Mucosa of rectum (tissue), 2 donors: Measurements from ENCODE around the gene AFAP1L1.

Experiments used
- H3K27ac ChIP-seq, 2 donors: one replicate each; pipeline ENCODE4 v1.7.0; 2013; ENCODE audit warnings: inconsistent platforms in 2 of 2, low read depth in 2 of 2, low read length in 2 of 2
- H3K27me3 ChIP-seq, 2 donors: one replicate each; pipeline ENCODE4 v1.7.0; 2013; ENCODE audit warnings: low read length in 2 of 2; ENCODE audit not compliant: control insufficient read depth in 2 of 2, insufficient read depth in 2 of 2
- H3K36me3 ChIP-seq, 2 donors: one replicate each; pipeline ENCODE4 v1.7.0; 2013; ENCODE audit warnings: low read length in 2 of 2; ENCODE audit not compliant: control insufficient read depth in 2 of 2, insufficient read depth in 2 of 2
- H3K4me1 ChIP-seq, 2 donors: one replicate each; pipeline ENCODE4 v1.7.0; 2013; ENCODE audit warnings: low read length in 2 of 2, mild to moderate bottlenecking in 1 of 2; ENCODE audit not compliant: control insufficient read depth in 2 of 2, insufficient read depth in 2 of 2
- H3K4me3 ChIP-seq, 2 donors: one replicate each; pipeline ENCODE4 v1.7.0; 2013; ENCODE audit warnings: low read length in 2 of 2
- H3K9ac ChIP-seq, 2 donors: one replicate each; pipeline ENCODE4 v1.7.0; 2013; ENCODE audit warnings: low read length in 2 of 2, low read depth in 1 of 2, mild to moderate bottlenecking in 1 of 2
- H3K9me3 ChIP-seq, 2 donors: one replicate each; pipeline ENCODE4 v1.7.0; 2013; ENCODE audit warnings: low read length in 2 of 2; ENCODE audit not compliant: control insufficient read depth in 2 of 2
- donor health status: healthy.
- donor health status: Normal muscosa, but diverticular disease.

Gene AFAP1L1

DNA sequence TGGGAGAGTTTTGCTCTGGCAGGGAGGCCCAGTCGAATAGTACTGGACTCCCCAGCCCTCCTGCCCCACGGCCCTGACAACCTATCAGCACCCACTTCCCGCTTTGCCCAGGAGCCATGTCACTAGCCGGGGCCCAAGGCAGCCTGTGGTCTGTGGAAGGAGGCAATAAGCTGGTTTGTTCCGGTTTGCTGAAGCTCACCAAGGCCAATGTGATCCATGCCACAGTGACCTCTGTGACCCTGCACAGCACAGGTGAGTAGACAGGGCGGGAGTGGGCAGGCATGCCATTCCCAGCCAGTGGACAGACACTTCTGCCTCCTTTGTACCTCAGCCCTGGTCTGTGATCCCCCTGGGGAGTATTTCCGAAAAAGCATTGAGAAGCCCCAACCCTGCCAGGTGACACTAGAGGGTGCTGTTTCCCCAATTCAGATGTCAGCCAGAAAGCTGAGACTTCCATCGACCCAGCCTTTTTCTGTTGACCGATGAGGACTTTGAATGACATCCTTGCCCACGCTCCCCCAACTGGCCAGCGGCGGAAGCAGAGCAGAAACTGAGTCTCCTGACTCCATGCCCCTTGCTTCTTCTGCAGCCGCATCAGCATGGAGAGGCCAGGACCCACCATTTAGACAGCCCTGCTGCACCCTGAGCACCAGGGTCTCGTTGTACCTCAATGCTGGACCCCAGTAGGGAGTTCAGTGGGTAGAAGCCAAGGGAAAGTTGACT, 95.8 kb downstream of the AFAP1L1 start:
- H3K4me3 ChIP-seq = no peak overlapping the region
- H3K27me3 ChIP-seq = no peaks in the 10 kb centered on the region
- no peak overlapping the region for H3K9ac ChIP-seq
- no peaks in the 10 kb centered on the region for H3K9me3 ChIP-seq
- H3K27ac ChIP-seq = no peak overlapping the region
- no peaks in the 10 kb centered on the region for H3K4me1 ChIP-seq
- no peaks in the 10 kb centered on the region for H3K36me3 ChIP-seq

DNA sequence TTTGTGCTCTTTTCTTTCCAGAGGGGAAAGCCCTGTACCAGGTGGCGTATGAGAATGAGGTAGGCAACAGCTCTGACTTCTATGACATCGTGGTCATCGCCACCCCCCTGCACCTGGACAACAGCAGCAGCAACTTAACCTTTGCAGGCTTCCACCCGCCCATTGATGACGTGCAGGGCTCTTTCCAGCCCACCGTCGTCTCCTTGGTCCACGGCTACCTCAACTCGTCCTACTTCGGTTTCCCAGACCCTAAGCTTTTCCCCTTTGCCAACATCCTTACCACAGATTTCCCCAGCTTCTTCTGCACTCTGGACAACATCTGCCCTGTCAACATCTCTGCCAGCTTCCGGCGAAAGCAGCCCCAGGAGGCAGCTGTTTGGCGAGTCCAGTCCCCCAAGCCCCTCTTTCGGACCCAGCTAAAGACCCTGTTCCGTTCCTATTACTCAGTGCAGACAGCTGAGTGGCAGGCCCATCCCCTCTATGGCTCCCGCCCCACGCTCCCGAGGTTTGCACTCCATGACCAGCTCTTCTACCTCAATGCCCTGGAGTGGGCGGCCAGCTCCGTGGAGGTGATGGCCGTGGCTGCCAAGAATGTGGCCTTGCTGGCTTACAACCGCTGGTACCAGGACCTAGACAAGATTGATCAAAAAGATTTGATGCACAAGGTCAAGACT, 96.5 kb downstream of the AFAP1L1 start:
- Histone ChIP-seq H3K36me3 (no peaks in the 10 kb centered on the region), H3K9ac (no peak overlapping the region), H3K4me1 (no peaks in the 10 kb centered on the region), H3K27ac (no peak overlapping the region), H3K4me3 (no peak overlapping the region), H3K27me3 (no peaks in the 10 kb centered on the region), H3K9me3 (no peaks in the 10 kb centered on the region)

DNA sequence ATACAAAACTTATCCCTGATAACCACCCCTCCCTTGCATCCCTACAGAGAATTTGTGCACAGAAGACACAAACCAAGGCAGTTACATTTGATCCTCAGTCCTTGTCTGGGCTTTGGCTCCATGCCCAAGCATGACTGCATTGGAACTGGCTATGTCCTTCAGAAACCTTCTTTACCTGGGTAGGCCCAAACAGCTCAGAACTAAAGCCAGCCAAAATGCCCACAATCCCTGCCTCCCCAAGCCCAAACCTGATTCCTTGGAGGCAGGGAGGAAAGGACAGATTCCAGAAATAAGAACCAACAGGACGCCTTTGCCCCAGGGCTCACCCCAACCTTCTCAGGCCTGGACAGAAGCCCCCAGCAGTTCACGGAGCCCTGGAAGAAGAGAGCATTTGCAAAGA, 99.2 kb downstream of the AFAP1L1 start:
- Histone ChIP-seq H3K9ac (no peak overlapping the region), H3K4me1 (no peaks in the 10 kb centered on the region), H3K9me3 (no peaks in the 10 kb centered on the region), H3K36me3 (no peaks in the 10 kb centered on the region), H3K4me3 (no peak overlapping the region), H3K27me3 (no peaks in the 10 kb centered on the region), H3K27ac (no peak overlapping the region)

DNA sequence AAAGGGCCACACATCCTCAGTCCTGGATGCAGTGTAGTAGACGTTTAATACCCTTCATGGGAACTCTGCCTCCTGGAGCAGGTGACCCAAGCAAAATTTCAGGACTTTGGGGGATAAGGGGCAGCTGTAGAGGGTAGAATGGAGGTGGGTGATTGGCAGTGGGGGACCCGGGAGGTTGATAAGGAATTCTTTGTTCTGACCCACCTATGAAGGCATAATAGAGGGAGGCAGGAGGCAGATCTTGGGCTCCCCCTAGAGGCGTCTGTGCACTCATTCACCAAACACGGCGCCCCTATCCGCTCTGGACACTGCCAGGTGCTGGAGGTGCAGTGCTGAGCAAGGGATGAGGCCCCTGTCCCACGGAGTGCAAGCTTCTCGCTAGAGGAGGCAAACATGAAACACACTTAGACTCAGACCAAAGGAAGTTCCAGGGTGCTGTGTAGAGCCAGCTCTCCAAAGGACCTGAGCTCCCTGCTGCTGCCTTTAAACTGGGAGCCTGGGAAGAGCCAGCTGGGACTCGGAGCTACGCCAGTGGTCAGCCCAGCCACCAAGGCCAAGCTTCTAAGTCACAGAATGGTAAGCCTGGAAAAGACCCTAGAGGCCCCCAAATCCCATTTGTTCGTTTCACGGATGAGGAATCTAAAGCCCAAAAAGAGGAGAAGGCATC, 99.8 kb downstream of the AFAP1L1 start:
- Histone ChIP-seq H3K36me3 (no peaks in the 10 kb centered on the region), H3K27ac (no peak overlapping the region), H3K4me3 (no peak overlapping the region)

DNA sequence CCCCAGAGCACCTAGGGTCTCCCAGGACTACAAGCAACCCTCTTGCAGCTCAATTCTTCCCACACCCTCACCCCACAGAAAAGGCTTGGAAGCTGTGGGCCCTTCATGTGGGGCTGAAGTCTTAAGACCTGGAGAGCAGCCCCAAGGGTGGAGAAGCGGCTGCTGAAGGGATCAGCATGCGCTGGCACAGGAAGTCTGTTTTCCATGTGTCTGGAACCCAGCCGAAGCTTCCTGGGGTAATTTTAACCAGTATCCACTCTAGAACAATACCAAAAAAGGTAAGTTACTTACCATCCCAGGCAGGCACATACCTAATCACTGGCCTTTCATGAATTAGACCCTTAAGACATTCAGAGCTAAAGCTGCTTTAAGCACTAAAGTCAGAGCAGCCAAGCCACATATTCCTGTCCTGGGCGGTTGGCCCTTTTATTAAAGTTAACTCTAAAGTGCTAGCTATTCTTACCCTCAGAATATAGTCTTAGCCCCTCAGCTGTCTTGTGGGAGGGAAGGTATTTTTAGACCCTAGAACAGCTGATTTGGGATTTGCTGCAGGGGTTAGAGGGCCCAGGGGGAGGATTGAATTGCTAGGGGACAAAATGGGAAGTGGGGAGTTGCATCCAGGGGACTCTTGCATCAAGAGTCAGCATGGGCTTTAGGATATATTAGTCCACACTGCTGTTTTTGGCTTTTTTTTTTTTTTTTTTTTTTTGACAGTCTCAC, 100.6 kb downstream of the AFAP1L1 start:
- Histone ChIP-seq H3K27me3 (no peaks in the 10 kb centered on the region), H3K9me3 (no peaks in the 10 kb centered on the region), H3K4me1 (no peaks in the 10 kb centered on the region), H3K9ac (no peak overlapping the region), H3K27ac (no peak overlapping the region), H3K36me3 (no peaks in the 10 kb centered on the region), H3K4me3 (no peak overlapping the region)

More for the DNA sequence above, 99.8 kb downstream of the AFAP1L1 start:
- Histone ChIP-seq H3K9me3 (no peaks in the 10 kb centered on the region), H3K27me3 (no peaks in the 10 kb centered on the region), H3K4me1 (no peaks in the 10 kb centered on the region), H3K9ac (no peak overlapping the region)

DNA sequence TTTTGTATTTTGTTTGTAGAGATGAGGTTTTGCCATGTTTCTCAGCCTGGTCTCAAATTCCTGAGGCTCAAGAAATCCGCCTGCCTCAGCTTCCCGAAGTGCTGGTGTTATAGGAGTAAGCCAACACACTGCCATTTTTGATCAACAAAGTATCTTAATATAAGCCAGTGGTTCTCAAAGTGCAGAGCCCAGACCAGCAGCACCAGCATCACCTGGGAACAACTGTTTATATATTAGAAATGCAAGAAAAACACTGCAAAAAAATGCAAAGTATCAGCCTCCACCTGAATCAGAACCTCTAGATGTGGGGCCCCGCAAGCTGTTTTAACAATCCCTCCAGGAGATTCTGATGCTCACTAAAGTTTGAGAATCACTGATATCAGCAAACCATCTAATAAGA, 101.3 kb downstream of the AFAP1L1 start:
- Histone ChIP-seq H3K36me3 (no peaks in the 10 kb centered on the region), H3K4me1 (no peaks in the 10 kb centered on the region), H3K9me3 (no peaks in the 10 kb centered on the region), H3K27ac (no peak overlapping the region), H3K9ac (no peak overlapping the region), H3K27me3 (no peaks in the 10 kb centered on the region), H3K4me3 (no peak overlapping the region)

DNA sequence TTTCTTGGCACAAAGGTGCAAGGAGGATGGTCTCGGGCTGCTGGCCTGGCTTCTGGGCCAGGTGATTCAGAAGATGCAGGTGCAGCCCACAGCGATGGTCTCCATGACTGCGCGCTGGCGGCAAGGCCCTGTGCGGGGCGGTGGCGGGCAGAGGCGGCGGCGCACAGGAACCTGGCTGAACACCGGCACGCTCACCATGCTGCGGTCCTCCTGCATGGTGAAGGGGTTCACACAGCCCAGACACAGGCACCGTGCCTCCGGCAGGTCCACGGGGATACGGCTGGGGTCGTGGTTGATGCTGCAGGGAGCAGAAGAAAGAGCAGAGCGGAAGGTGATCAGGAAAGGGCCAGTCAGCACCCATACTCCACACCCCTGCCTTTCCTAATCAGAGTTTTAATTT, 102.6 kb downstream of the AFAP1L1 start:
- Histone ChIP-seq H3K27me3 (no peaks in the 10 kb centered on the region), H3K4me1 (no peaks in the 10 kb centered on the region), H3K4me3 (no peak overlapping the region), H3K36me3 (no peaks in the 10 kb centered on the region), H3K9ac (no peak overlapping the region), H3K27ac (no peak overlapping the region), H3K9me3 (no peaks in the 10 kb centered on the region)

DNA sequence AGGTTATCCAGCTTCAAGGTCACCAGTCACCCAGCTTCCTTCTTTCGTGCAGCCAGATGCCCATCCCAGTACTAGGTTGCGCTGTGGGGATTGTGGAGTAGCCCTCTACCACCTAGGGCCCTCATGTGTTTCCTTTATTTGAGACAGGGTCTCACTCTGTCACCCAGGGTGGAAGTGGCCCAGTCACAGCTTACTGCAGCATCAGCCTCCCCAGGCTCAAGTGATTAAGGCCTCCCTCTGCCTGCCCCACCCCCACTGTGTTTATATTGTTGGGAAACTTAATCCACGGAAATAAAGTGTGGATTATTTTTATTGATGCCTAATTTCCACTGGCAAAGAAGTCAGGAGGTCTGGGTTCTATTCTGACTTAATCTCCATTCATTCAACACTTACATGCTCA, 103.1 kb downstream of the AFAP1L1 start:
- Histone ChIP-seq H3K9ac (no peak overlapping the region), H3K36me3 (no peaks in the 10 kb centered on the region), H3K4me3 (no peak overlapping the region), H3K4me1 (no peaks in the 10 kb centered on the region), H3K27me3 (no peaks in the 10 kb centered on the region), H3K27ac (no peak overlapping the region), H3K9me3 (no peaks in the 10 kb centered on the region)

DNA sequence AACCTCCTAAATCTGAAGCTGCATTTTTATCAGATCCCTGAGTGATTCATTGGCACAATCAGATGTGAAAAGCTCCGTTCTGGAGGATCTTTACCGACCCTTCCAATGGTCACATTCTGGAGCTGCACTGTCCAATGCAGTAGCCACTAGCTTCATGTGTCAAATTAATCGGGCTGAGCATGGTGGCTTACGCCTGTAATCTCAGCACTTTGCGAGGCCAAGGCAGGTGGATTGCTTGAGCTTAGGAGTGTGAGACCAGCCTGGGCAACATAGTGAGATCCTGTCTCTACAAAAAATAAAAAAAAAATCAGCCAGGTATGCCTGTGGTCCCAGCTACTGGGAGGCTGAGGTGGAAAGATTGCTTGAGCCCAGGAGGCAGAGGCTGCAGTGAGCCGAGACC, 103.8 kb downstream of the AFAP1L1 start:
- H3K36me3 ChIP-seq = no peaks in the 10 kb centered on the region
- no peaks in the 10 kb centered on the region for H3K27me3 ChIP-seq
- H3K4me1 ChIP-seq = no peaks in the 10 kb centered on the region
- H3K9ac ChIP-seq = no peak overlapping the region
- no peaks in the 10 kb centered on the region for H3K9me3 ChIP-seq
- H3K4me3 ChIP-seq = no peak overlapping the region
- no peak overlapping the region for H3K27ac ChIP-seq

DNA sequence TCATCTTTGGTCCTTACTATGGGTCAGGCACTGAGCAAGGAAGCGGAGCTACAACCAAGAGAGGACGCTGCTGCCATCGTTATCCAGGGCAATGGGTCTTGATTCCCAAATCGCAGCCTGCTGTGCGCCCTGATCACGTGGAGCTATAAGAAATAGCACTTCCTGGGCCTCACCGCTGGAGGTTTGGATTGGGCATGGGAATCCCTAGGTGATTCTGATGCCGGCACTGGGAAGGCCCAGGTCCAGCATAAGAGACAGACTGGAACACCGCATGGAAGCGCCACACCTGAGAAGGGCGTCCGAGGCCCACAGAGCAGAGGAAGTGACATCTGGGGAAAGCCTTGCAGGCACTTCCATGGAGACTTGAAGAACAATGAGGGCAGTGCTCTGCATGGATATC, 104.4 kb downstream of the AFAP1L1 start:
- Histone ChIP-seq H3K9me3 (no peaks in the 10 kb centered on the region), H3K36me3 (no peaks in the 10 kb centered on the region), H3K4me3 (no peak overlapping the region), H3K27ac (no peak overlapping the region), H3K9ac (no peak overlapping the region), H3K4me1 (no peaks in the 10 kb centered on the region), H3K27me3 (no peaks in the 10 kb centered on the region)
